HPDE6-E6E7 (cell line): Measurements from ENCODE around the gene SEMA3B.
"Not testable (repeated sequence)": the region's sequence is repeated elsewhere in the genome, so short reads cannot be mapped to it uniquely, and the experiment has no call there.

Experiments used
- DNase-seq: peaks from one replicate; pipeline ENCODE4 v3.0.0; 2011; ENCODE audit warnings: missing footprints; ENCODE audit errors: extremely low spot score

Gene SEMA3B

GRCh38 chr3:50258979-50259378 lies 10.0 kb upstream of the SEMA3B start:
- DNase-seq: no peak

DNA sequence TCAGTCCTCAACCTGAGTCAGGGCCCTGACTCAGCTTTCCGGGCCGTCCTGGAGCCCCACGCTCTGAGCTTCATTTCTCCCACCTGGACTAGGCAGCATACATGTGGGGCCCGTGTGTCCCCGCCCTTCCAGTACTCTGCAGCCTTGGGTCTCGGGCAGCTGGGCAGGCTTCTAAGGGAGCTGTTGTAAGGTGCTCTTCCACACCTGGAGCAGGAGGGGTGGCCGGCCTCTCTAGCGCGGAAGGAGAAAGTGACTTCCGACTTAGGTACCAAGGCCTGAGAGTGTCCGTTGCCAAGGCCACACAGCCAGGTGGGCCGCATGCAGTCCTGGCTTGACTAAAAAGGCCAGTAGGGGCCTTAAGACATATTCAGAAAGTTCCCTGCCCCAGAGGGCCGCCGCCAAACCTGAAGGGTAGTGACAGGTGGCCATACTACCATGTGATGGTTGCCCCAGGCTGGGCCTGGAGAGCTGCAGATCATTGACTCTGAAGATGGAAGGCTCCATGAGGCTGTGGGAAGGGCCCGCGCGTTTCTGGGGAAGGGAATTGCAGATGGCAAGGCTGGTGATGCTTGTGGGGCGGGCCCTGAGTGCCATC lies 9.4 kb upstream of the SEMA3B start:
- DNase-seq: no peak

DNA sequence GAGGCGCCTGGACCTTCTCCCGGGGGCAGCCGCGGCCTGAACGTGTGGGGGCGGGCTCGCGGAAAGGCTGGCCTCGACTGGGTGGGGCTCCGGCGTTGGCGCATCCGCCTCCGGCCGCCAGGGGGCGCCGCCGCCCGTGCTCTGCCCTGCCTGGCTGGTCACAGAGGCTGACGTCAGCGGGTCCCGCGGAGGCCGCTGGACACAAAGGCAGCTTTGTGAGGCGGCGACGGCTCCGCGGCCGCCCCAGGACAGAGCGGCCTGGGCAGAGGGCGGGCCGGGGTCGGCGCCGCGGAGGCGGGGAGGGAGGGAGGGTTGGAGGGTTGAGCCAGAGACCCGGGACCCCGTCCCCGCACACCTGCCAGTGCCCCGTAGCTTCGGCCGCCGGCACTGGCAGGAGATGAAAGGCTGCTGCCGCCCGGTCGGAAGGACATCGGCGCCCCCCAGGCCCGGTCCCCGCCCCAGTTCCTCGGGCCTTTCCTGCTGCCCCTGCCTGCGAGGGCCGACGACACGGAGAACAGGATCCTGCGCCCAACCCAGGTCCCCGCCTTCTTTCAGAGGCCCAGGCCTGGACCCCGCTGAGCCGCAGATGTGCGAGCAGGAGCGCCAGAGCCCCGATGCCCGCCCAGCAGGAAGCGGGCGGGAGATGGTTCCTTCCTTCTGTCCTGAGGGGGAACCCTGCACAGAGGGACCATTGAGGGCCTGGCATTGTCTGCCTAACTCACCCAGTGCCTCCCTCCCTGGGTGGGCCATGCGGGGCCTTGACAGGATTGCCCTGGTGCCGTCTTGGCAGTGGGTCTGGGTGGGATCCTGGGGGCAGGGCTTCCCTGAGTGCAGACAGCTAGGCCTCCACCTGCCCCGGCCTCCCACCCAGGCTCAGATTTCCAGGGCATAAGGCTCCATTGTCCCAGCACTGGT lies 8.7 kb upstream of the SEMA3B start:
- DNase-seq: no peak

DNA sequence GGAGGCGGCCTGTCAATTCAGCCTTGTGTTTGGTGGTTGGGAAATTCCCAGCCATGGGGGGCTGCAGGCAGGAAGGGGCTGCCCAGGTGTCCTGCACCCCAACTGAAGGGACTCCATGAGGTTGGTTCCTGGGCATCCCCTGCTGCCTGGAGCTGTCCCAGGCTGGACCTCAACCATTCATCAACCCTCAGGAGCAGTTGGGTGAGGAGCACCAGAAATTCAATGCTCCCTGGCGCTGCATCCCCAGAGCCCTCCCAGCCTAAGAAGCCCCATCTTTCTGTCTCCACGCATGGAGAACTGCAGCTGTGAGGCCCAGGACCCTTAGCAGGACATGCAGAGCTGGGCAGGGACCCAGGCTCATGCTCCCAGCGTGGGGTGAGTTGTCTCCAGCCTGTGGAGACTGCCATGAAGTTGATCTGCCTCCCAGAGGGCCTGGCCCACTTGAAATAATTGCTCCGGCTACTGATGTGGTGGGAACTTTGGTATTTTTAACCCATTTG lies 8.0 kb upstream of the SEMA3B start:
- DNase-seq: no peak

- no peak for DNase-seq
Measured at GRCh38 chr3:50261505-50261904, 7.4 kb upstream of the SEMA3B start.

DNA sequence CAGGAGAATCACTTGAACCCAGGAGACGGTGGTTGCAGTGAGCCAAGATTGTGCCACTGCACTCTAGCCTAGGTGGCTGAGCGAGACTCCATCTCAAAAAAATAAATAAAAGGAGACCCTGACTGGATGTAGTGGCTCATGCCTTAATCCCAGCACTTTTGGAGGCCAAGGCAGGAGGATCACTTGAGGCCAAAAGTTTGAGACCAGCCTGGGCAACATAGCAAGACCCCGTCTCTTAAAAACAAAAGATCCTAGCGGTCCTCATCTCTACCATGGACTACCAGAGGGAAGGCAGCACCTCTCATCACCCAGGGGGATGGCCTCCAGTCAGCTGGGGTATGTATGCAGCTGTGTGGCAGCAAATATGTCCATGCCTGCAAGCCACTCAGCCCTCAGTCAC lies 6.7 kb upstream of the SEMA3B start:
- DNase-seq: not testable (repeated sequence)

GRCh38 chr3:50262778-50263177 lies 6.2 kb upstream of the SEMA3B start:
- DNase-seq: no peak

DNA sequence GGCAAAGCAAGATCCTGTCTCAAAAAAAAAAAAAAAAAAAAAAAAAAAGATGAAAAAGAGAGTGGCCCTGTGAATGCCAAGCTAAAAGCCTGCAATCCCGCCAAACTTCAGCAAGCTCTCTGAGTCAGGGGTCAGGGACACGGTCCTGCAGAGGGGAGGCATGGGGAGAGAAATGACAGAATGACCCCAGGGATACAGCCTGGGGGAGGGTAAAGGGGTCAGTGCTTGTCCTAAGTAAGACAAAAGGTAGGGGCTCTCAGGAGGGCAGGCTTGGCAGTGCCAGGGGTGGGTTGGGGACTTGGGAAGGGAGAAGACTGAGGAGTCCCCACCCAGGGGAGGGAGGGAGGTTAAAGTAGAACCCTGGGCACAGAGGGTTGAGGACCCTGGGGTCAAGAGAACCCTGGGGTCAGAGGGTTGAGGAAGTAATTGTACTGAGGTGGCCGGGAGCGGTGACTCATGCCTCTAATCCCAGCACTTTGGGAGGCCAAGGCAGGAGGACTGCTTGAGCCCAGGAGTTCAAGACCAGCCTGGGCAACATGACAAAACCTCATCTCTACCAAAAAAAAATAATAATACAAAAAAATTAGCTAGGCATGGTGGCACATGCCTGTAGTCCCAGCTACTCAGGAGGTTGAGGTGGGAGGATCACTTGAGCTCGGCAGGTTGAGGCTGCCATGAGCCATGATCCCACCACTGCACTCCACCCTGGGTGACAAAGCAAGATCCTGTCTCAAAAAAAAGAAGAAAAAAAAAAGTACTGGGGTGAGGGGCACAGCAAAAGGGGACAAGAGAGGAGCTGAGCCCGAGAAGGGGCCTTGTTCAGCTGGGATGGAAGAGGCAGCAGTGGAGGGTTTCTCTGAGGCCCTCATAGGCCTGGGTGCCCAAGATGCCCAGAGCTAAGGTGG lies 5.2 kb upstream of the SEMA3B start:
- no peak for DNase-seq

- DNase-seq: no peak
Measured at GRCh38 chr3:50264383-50264963, 4.5 kb upstream of the SEMA3B start.

GRCh38 chr3:50264964-50265485 lies 3.9 kb upstream of the SEMA3B start:
- DNase-seq: no peak

DNA sequence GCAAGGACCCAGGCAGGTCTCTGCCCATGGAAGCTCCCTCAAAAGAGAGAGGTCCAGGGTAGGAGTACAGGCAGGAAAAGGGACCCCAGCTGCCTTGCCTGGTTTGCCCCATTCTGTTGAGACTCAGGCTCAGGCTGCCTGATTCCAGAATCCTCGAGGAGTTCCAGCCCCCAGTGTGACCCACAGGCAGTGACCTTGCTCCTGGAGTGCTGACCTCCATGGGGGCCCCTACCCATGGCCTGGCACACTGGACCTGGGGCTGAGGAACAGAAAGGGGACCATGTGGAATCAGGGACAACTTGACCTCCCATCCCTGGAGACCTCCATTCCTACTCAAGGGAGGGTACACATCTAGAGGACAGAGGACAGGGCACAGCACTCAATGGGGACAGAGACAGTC lies 3.4 kb upstream of the SEMA3B start:
- DNase-seq: no peak

- no peak for DNase-seq
Measured at GRCh38 chr3:50266017-50266416, 2.9 kb upstream of the SEMA3B start.

- no peak for DNase-seq
Measured at GRCh38 chr3:50266836-50267235, 2.1 kb upstream of the SEMA3B start.

GRCh38 chr3:50267280-50267913 lies 1.6 kb upstream of the SEMA3B start:
- DNase-seq: no peak

GRCh38 chr3:50268276-50268675 lies 671 bp upstream of the SEMA3B start:
- no peak for DNase-seq

DNA sequence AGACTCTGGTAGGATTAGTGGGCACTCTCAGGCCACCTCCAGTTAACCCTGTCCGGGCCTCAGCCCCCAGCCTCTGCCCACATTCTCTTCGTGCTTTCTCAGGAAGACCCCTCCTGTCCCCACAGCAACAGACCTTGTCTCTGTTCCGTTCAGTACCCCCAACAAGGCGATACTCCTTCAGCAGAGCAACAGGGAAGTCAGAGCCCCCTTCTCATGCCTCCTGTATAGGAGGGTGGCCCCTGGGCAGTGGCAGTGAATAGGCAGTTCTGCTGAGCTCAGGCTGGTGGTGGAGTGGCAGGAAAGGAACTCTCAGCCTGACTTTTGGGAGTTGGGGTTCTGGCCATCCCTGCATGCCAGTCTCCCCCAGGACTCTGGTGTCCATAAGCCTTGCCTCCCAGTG lies 513 bp downstream of the SEMA3B start:
- DNase-seq: no peak

DNA sequence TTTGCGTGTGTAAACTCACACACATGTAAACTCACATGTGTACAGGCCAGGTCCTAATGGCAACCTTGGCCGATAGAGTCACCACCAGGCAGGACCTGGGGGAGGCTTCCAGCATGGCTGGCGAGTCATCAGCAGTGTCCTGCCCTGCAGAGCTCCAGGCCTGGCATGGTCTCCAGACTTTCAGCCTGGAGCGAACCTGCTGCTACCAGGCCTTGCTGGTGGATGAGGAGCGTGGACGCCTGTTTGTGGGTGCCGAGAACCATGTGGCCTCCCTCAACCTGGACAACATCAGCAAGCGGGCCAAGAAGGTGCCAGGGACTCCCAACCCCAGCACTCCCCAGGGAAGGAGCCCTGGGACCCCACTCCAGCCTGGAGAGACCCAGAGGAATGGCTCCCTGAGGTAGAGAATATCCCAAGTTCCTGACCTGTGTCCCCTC lies 1.0 kb downstream of the SEMA3B start:
- no peak for DNase-seq

DNA sequence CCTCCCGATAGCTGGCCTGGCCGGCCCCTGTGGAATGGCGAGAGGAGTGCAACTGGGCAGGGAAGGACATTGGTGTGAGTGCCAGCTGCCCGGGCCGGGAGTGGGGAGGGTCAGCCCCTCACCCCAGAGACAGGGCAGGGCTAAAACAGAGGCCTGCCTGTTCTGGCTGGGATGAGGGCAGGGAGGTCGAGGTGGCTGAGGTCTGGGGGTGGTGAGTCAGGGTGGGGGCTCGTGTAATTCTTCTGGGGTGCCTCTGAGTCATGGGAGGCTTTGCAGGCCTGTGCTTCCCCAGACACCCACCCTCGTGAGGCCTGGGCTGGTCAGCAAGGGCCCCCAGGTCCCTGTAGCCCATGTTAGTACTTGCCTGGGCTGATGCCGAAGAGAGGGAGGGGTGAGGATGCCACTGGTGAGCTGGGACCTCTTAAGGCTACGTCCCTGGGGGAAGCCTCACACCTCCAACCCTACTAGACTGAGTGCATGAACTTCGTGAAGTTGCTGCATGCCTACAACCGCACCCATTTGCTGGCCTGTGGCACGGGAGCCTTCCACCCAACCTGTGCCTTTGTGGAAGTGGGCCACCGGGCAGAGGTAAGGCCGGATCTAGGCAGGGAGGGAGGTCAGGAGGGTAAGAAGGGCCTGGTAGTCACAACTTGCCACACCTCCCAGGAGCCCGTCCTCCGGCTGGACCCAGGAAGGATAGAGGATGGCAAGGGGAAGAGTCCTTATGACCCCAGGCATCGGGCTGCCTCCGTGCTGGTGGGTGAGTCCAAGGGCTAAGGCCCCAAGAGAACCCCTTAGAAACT lies 1.7 kb downstream of the SEMA3B start:
- no peak for DNase-seq

GRCh38 chr3:50271314-50271936 lies 2.5 kb downstream of the SEMA3B start:
- no peak for DNase-seq

DNA sequence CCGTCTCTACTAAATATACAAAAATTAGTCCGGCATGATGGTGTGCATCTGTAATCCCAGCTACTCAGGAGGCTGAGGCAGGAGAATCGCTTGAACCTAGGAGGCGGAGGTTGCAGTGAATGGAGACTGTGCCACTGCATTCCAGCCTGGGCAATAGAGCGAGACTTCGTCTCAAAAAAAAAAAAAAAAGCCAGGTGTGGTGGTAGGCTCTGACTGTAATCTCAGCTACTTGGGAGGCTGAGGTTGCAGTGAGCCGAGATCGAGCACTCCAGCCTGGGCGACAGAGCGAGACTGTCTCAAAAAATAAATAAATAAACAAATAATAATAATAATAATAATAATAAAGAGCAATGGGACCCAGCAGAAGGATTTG lies 3.6 kb downstream of the SEMA3B start:
- DNase-seq: not testable (repeated sequence)
